HG03064 (cell line): ENCODE results near the gene ADGRD1.

Experiments
- ATAC-seq: cut with Tn5 transposase; IDR thresholded peaks from one replicate; pipeline ENCODE4 v1.9.1; 2021; ENCODE audit warnings: low read depth; ENCODE audit not compliant: unreplicated experiment

ADGRD1 gene

GRCh38 chr12:131051155-131051473 lies 97.4 kb downstream of the ADGRD1 start:
- no peak for ATAC-seq

- no peak for ATAC-seq
These were observed 98.5 kb downstream of the ADGRD1 start for GRCh38 chr12:131052063-131052781.

GRCh38 chr12:131052929-131053328 lies 99.2 kb downstream of the ADGRD1 start:
- no peak for ATAC-seq

GRCh38 chr12:131053567-131053966 lies 99.9 kb downstream of the ADGRD1 start:
- no peak for ATAC-seq

- ATAC-seq = no peak
These were observed 100.8 kb downstream of the ADGRD1 start for GRCh38 chr12:131054345-131055092.

- ATAC-seq = no peak
These were observed 101.4 kb downstream of the ADGRD1 start for GRCh38 chr12:131055093-131055465.

GRCh38 chr12:131055596-131056233 lies 102.0 kb downstream of the ADGRD1 start:
- no peak for ATAC-seq

- no peak for ATAC-seq
These were observed 102.9 kb downstream of the ADGRD1 start for GRCh38 chr12:131056626-131057025.

GRCh38 chr12:131057211-131057721 lies 103.6 kb downstream of the ADGRD1 start:
- no peak for ATAC-seq

- no peak for ATAC-seq
These were observed 104.2 kb downstream of the ADGRD1 start for GRCh38 chr12:131057722-131058515.

- ATAC-seq = no peak
These were observed 105.0 kb downstream of the ADGRD1 start for GRCh38 chr12:131058700-131059099.

- ATAC-seq = no peak
These were observed 106.5 kb downstream of the ADGRD1 start for GRCh38 chr12:131060011-131060703.

- ATAC-seq = no peak
These were observed 107.5 kb downstream of the ADGRD1 start for GRCh38 chr12:131061041-131061806.

GRCh38 chr12:131063413-131063812 lies 109.7 kb downstream of the ADGRD1 start:
- no peak for ATAC-seq

- no peak for ATAC-seq
These were observed 110.3 kb downstream of the ADGRD1 start for GRCh38 chr12:131063960-131064359.

- ATAC-seq = no peak
These were observed 111.6 kb downstream of the ADGRD1 start for GRCh38 chr12:131065279-131065678.

- ATAC-seq = no peak
These were observed 112.1 kb downstream of the ADGRD1 start for GRCh38 chr12:131065801-131066200.

- no peak for ATAC-seq
These were observed 112.6 kb downstream of the ADGRD1 start for GRCh38 chr12:131066207-131066885.
